Kidney epithelial cell (primary cell): ENCODE data around the gene RFX8. TPM values are rescaled to one million over a fixed set of nuclear protein-coding genes. Genes with fewer than 3 reads are reported as not detected.

Experiments used
- DNase-seq: peaks from one replicate; pipeline ENCODE4 v3.0.0-alpha.2; 2010; ENCODE audit warnings: low read depth
- H3K27me3 ChIP-seq: 2 replicates; pipeline ENCODE4 v1.6.0; 2011; ENCODE audit warnings: low read length; ENCODE audit not compliant: control insufficient read depth, insufficient read depth
- H3K36me3 ChIP-seq: 2 replicates; pipeline ENCODE4 v1.5.1; 2011; ENCODE audit warnings: low read length; ENCODE audit not compliant: control insufficient read depth, insufficient read depth
- H3K4me3 ChIP-seq: 2 replicates; pipeline ENCODE4 v1.5.1; 2011; ENCODE audit warnings: low read depth, mild to moderate bottlenecking, control low read depth, low read length
- CTCF ChIP-seq: IDR thresholded peaks from 2 replicates; pipeline ENCODE4 v1.5.1; 2011; ENCODE audit warnings: mild to moderate bottlenecking, moderate library complexity, low read length, control low read depth, inconsistent platforms; ENCODE audit not compliant: insufficient read depth, poor library complexity, severe bottlenecking
- total RNA-seq: library from RNA; depleted of rRNA; stranded (reverse); fragments of >200 nt; gene quantifications from 2 replicates; pipeline ENCODE4 v1.2.3, GENCODE V29; 2015

Gene RFX8
- total RNA-seq, 1 donor from 2014 or later = 0.25 TPM

DNA sequence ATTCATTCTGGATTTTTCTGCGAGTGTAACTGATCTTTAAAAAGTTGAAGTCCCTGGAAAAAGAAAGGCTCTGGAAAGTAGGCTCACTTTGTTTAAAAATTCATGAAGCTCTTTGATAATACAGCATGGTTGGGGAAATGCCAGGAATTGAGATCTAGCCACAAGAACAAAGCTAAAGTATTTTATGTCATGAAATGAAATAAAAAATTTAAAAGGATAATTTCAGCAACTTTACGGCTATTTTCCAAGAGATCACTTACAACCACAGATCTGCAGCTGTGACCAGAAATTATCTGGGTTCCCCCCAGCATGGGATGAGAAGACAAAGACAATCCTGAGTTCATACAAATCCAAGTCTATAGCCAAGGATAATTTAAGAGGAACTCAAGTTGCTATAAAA is 25.3 kb upstream of the RFX8 start:
- H3K36me3 ChIP-seq = no peaks in the 10 kb centered on the region
- no peaks in the 10 kb centered on the region for H3K27me3 ChIP-seq
- no peak for TF ChIP-seq CTCF
- DNase-seq = no peak
- H3K4me3 ChIP-seq = no peak overlapping the region

GRCh38 chr2:101496279-101496678 is 21.4 kb upstream of the RFX8 start:
- DNase-seq = no peak
- no peak overlapping the region for H3K4me3 ChIP-seq
- no peaks in the 10 kb centered on the region for H3K36me3 ChIP-seq
- no peak for TF ChIP-seq CTCF
- H3K27me3 ChIP-seq = no peaks in the 10 kb centered on the region

- H3K36me3 ChIP-seq = no peaks in the 10 kb centered on the region
- no peak for DNase-seq
- no peaks in the 10 kb centered on the region for H3K27me3 ChIP-seq
- no peak overlapping the region for H3K4me3 ChIP-seq
- no peak for TF ChIP-seq CTCF
These were observed 18.1 kb upstream of the RFX8 start for GRCh38 chr2:101492936-101493473.

GRCh38 chr2:101486994-101487393 is 12.1 kb upstream of the RFX8 start:
- H3K36me3 ChIP-seq = no peaks in the 10 kb centered on the region
- H3K27me3 ChIP-seq = no peaks in the 10 kb centered on the region
- H3K4me3 ChIP-seq = no peak overlapping the region
- DNase-seq = no peak
- TF ChIP-seq CTCF = no peak

- no peaks in the 10 kb centered on the region for H3K27me3 ChIP-seq
- no peaks in the 10 kb centered on the region for H3K36me3 ChIP-seq
- DNase-seq = no peak
- no peak for TF ChIP-seq CTCF
- no peak overlapping the region for H3K4me3 ChIP-seq
These were observed 11.4 kb upstream of the RFX8 start for GRCh38 chr2:101486258-101486701.

DNA sequence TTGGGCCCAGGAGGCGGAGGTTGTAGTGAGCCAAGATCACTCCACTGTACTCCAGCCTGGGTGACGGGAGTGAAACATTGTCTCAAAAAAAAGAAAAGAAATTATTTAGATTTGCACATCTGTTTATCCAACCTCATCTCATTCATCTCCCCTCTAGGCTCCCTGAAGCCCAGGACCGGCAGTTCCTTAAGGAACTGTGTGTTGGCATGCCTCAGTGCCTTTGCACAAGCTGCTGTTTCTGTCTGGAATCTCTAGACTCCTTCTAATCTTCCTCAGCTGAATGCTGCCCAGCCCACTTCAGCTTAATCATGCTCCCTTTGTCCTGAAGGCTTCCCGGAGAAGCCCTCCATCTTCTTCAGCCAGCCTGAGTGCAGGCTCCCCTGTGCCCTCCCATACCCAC is 10.9 kb upstream of the RFX8 start:
- H3K4me3 ChIP-seq = no peak overlapping the region
- no peaks in the 10 kb centered on the region for H3K27me3 ChIP-seq
- no peak for TF ChIP-seq CTCF
- no peak for DNase-seq
- H3K36me3 ChIP-seq = no peaks in the 10 kb centered on the region
